Effector memory CD8-positive, alpha-beta T cell (primary cell): ENCODE measurements around the gene LRRFIP2.
A peak's percentile ranks its signal among the peaks of the same experiment; 100 is the strongest.
"Not testable (repeated sequence)": the region's sequence is repeated elsewhere in the genome, so short reads cannot be mapped to it uniquely, and the experiment has no call there.

ENCODE experiments used
- ATAC-seq: fragments of 150-1000 bp; cut with Tn5 transposase; replicated peaks from 2 replicates; pipeline ENCODE4 v1.10.0; 2021; ENCODE audit warnings: mild to moderate bottlenecking, moderate library complexity
- DNase-seq, 3 experiments: peaks; one replicate each; pipeline ENCODE4 v3.0.0; 2021
- H3K27ac Mint-ChIP-seq, 2 donors: one replicate each; pipeline ENCODE4 v1.8.0; 2022; ENCODE audit warnings: mild to moderate bottlenecking in 2 of 2, mixed read lengths in 2 of 2, moderate library complexity in 2 of 2
- H3K27me3 Mint-ChIP-seq, 2 donors: one replicate each; pipeline ENCODE4 v1.8.0; 2022; ENCODE audit warnings: mixed read lengths in 2 of 2
- H3K36me3 Mint-ChIP-seq: one replicate; pipeline ENCODE4 v1.8.0; 2022; ENCODE audit warnings: mild to moderate bottlenecking, moderate library complexity, mixed read lengths; ENCODE audit not compliant: insufficient read depth
- H3K4me1 Mint-ChIP-seq, 2 donors: one replicate each; pipeline ENCODE4 v1.8.0; 2022; ENCODE audit warnings: low read depth in 2 of 2, mixed read lengths in 2 of 2
- H3K4me3 Mint-ChIP-seq, 2 donors: one replicate each; pipeline ENCODE4 v1.8.0; 2022; ENCODE audit warnings: mild to moderate bottlenecking in 2 of 2, mixed read lengths in 2 of 2, moderate library complexity in 2 of 2
- H3K9me3 Mint-ChIP-seq, 2 donors: one replicate each; pipeline ENCODE4 v1.8.0; 2022; ENCODE audit warnings: mixed read lengths in 2 of 2

The LRRFIP2 gene

DNA sequence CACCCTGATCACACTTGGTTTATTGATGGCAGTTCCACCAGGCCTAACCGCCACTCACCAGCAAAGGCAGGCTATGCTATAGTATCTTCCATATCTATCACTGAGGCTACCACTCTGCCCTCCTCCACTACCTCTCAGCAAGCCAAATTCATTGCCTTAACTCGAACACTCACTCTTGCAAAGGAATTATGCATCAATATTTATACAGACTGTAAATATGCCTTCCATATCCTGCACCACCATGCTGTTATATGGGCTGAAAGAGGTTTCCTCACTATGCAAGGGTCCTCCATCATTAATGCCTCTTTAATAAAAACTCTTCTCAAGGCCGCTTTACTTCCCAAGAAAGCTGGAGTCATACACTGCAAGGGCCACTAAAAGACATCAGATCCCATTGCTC is 33.6 kb upstream of the LRRFIP2 start:
- not testable (repeated sequence) for H3K9me3 Mint-ChIP-seq, ATAC-seq, DNase-seq, H3K27me3 Mint-ChIP-seq, H3K27ac Mint-ChIP-seq, H3K4me3 Mint-ChIP-seq, H3K36me3 Mint-ChIP-seq, H3K4me1 Mint-ChIP-seq

DNA sequence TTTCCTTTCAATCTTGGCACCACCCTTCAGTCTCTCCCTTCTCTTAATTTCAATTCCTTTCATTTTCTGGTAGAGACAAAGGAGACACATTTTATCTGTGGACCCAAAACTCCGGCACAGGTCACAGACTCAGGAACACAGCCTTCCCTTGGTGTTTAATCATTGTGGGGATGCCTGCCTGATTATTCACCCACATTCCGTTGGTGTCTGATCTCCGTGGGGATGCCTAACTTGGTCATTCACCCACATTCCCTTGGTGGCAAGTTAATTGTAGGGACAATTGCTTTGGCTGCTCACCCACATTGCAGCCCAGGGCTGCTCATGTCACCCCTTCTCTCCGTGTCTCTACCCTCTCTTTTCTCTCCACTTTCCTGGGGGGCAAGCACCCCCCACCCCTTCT is 31.7 kb upstream of the LRRFIP2 start:
- H3K27me3 Mint-ChIP-seq, ATAC-seq, DNase-seq, H3K4me1 Mint-ChIP-seq, H3K4me3 Mint-ChIP-seq, H3K27ac Mint-ChIP-seq, H3K9me3 Mint-ChIP-seq, H3K36me3 Mint-ChIP-seq: not testable (repeated sequence)

- no peak for ATAC-seq
- Mint-ChIP-seq H3K4me1 (no peaks in the 10 kb centered on the region), H3K27me3 (no peaks in the 10 kb centered on the region), H3K4me3 (no peak overlapping the region), H3K27ac (no peak overlapping the region), H3K36me3 (no peaks in the 10 kb centered on the region), H3K9me3 (no peaks in the 10 kb centered on the region)
- no peak for DNase-seq
These were observed 29.9 kb upstream of the LRRFIP2 start for GRCh38 chr3:37204314-37204713.

GRCh38 chr3:37202035-37202434 is 27.7 kb upstream of the LRRFIP2 start:
- H3K27ac Mint-ChIP-seq = no peak overlapping the region
- H3K36me3 Mint-ChIP-seq = no peaks in the 10 kb centered on the region
- peaks cover 0 to 15% of the 10 kb centered on the region in 2 donors for H3K27me3 Mint-ChIP-seq
- no peaks in the 10 kb centered on the region for H3K4me1 Mint-ChIP-seq
- H3K4me3 Mint-ChIP-seq = no peak overlapping the region
- no peak for ATAC-seq
- DNase-seq = no peak
- H3K9me3 Mint-ChIP-seq = no peaks in the 10 kb centered on the region

DNA sequence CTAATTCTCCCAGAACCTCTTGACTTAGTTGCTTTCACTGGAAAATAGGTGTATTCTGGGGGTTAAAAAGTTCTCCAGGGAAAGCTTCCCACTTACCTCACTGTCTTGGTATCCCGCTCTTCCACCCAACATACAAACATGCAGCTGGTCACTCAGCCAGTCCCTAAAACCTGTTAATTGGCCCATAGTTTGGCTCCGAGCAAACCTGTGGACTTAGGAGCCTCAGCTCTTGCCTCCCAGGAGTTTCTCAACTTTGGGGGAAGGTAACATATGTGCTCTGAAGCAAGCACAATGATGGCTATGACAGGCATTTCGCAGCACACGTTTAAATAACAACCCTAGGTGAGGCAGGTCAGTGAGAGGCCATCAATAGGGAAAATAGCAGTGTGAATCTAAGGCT is 25.8 kb upstream of the LRRFIP2 start:
- Mint-ChIP-seq H3K36me3 (no peaks in the 10 kb centered on the region), H3K4me1 (no peaks in the 10 kb centered on the region), H3K27me3 (peaks cover 0 to 15% of the 10 kb centered on the region in 2 donors), H3K27ac (no peak overlapping the region), H3K4me3 (no peak overlapping the region), H3K9me3 (no peaks in the 10 kb centered on the region)
- no peak for ATAC-seq
- no peak for DNase-seq

DNA sequence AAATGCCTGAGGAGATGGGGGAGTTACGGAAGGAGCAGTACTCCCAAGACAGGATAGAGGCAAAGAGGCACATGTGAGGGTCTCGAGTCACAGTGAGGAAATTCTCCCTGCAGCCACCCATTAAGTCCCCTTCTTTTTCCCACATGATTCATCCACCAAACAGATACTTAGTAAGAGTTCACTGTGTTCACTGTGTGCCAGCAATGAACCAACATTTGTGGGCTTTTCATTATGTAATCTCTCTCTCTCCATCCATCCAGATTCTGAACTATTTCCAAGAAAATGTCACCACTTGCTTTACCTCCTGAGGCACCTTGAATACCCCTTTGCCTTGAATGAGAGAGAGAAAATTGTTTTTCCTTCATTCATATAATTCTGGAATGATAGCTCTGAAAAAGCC is 24.6 kb upstream of the LRRFIP2 start:
- H3K36me3 Mint-ChIP-seq = no peaks in the 10 kb centered on the region
- DNase-seq (no peak), ATAC-seq (no peak)
- peaks cover 0 to 15% of the 10 kb centered on the region in 2 donors for H3K27me3 Mint-ChIP-seq
- H3K4me3 Mint-ChIP-seq = no peak overlapping the region
- no peak overlapping the region for H3K27ac Mint-ChIP-seq
- no peaks in the 10 kb centered on the region for H3K4me1 Mint-ChIP-seq
- no peaks in the 10 kb centered on the region for H3K9me3 Mint-ChIP-seq

DNA sequence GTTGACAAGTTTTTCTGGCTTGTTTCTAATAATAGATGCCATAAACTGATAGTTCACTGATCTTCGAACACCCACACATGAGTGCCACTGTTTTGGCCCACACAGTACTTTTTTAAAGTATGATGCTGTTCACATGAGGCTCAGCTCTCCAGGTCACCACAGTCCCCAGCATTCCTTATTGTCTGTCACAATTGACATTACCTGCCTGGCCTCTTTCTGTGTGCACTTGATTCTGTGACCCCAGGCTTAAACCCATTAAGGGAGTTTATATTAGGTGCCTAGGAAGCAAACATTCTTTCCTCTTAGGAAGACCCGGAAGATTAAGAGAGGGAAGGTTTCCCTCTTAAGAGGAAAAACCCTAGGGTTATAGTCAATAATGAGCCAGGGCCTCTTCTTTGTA is 24.2 kb upstream of the LRRFIP2 start:
- DNase-seq (no peak), ATAC-seq (no peak)
- H3K27me3 Mint-ChIP-seq = peaks cover 0 to 15% of the 10 kb centered on the region in 2 donors
- no peaks in the 10 kb centered on the region for H3K9me3 Mint-ChIP-seq
- no peak overlapping the region for H3K4me3 Mint-ChIP-seq
- no peaks in the 10 kb centered on the region for H3K36me3 Mint-ChIP-seq
- no peak overlapping the region for H3K27ac Mint-ChIP-seq
- no peaks in the 10 kb centered on the region for H3K4me1 Mint-ChIP-seq

DNA sequence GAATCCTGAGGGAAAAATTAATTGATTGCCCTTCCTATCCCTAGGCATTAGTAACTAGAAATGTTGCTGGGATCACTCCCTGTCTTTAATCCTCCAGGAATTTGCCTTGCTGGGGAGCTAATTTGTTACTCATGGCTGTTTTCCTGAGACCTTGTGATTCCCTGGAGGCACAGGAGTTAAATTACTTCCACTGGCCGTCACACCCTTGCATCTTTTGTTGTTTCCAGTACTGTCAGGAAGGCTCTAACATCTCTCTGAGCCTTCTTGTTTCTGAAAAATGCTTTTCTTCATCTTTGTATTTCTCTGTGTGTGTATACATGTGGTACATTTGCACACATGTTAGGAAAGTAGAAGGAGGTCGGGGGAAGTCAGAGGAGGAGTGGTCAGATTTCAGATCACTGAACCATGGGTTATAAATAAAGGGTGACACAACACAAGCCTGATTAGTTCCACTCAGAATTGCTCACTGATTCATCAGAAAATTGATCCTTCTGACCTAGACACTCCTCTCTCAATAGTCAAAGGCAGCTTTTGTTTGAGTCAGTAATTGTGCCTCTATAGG is 23.5 kb upstream of the LRRFIP2 start:
- Mint-ChIP-seq H3K36me3 (no peaks in the 10 kb centered on the region), H3K9me3 (no peaks in the 10 kb centered on the region), H3K27ac (no peak overlapping the region), H3K4me3 (no peak overlapping the region), H3K4me1 (no peaks in the 10 kb centered on the region), H3K27me3 (peaks cover 0 to 15% of the 10 kb centered on the region in 2 donors)
- no peak for DNase-seq
- no peak for ATAC-seq

GRCh38 chr3:37194533-37194932 is 20.2 kb upstream of the LRRFIP2 start:
- H3K36me3 Mint-ChIP-seq = no peaks in the 10 kb centered on the region
- no peaks in the 10 kb centered on the region for H3K4me1 Mint-ChIP-seq
- ATAC-seq (no peak), DNase-seq (no peak)
- H3K4me3 Mint-ChIP-seq = no peak overlapping the region
- no peaks in the 10 kb centered on the region for H3K9me3 Mint-ChIP-seq
- H3K27me3 Mint-ChIP-seq = peaks cover 0 to 15% of the 10 kb centered on the region in 2 donors
- no peak overlapping the region for H3K27ac Mint-ChIP-seq

- H3K36me3 Mint-ChIP-seq = no peaks in the 10 kb centered on the region
- H3K27ac Mint-ChIP-seq = no peak overlapping the region
- ATAC-seq (no peak), DNase-seq (no peak)
- H3K4me1 Mint-ChIP-seq = no peaks in the 10 kb centered on the region
- no peaks in the 10 kb centered on the region for H3K9me3 Mint-ChIP-seq
- no peak overlapping the region for H3K4me3 Mint-ChIP-seq
- H3K27me3 Mint-ChIP-seq = no peaks in the 10 kb centered on the region
These were observed 16.3 kb upstream of the LRRFIP2 start for GRCh38 chr3:37190667-37191066.

- H3K27ac Mint-ChIP-seq = no peak overlapping the region
- no peaks in the 10 kb centered on the region for H3K27me3 Mint-ChIP-seq
- no peaks in the 10 kb centered on the region for H3K4me1 Mint-ChIP-seq
- DNase-seq (no peak), ATAC-seq (no peak)
- H3K9me3 Mint-ChIP-seq = no peaks in the 10 kb centered on the region
- no peak overlapping the region for H3K4me3 Mint-ChIP-seq
- no peaks in the 10 kb centered on the region for H3K36me3 Mint-ChIP-seq
These were observed 14.7 kb upstream of the LRRFIP2 start for GRCh38 chr3:37189109-37189508.

DNA sequence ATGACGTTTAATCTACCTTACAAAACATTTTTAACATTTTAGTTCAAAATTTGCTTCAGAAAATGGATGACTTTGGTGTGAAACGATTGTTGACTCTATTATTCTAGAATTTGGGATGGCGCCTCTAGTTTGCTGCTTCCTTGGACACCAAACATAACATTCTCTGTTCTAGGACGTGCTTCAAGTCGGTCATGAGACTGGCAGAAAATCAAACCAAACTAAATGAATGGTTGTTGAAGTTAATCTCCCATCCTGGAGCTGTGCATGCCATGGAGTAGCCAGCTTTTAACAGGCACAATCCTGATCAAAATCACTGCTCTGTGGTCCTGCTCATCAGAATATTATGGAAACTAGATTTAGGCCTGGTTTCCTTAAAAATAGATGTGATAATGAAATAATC is 9.6 kb upstream of the LRRFIP2 start:
- peaks cover 3 to 17% of the 10 kb centered on the region in 2 donors for H3K4me1 Mint-ChIP-seq
- no peaks in the 10 kb centered on the region for H3K9me3 Mint-ChIP-seq
- no peak overlapping the region for H3K4me3 Mint-ChIP-seq
- ATAC-seq (no peak), DNase-seq (no peak)
- H3K27me3 Mint-ChIP-seq = no peaks in the 10 kb centered on the region
- no peaks in the 10 kb centered on the region for H3K36me3 Mint-ChIP-seq
- H3K27ac Mint-ChIP-seq = no peak overlapping the region

DNA sequence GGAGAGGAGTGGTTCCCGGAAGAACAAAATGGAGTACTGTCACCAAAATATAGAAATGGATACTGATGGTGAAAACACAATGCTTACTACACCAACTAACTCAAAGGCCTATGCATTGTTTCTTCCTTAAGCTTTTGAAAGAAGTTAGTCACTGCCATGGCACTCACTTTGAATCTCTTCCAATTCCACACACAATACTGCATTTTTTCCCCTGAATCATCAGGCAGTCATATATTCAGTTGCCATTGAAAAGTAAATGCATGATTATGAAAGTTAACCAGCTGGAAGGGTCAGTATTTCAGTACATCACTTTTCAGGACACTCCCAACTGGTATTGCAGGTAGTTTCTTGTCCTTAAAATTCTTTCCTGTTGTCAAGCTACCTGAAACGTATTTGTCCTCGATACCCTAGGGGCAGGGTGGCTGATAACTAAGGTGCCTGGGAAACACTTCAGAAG is 9.0 kb upstream of the LRRFIP2 start:
- Mint-ChIP-seq H3K36me3 (no peaks in the 10 kb centered on the region), H3K9me3 (no peaks in the 10 kb centered on the region), H3K27ac (peak overlapping the region in 1 of 2 donors; percentile 33), H3K4me3 (no peak overlapping the region), H3K4me1 (peaks cover 4 to 20% of the 10 kb centered on the region in 2 donors), H3K27me3 (no peaks in the 10 kb centered on the region)
- DNase-seq (no peak), ATAC-seq (no peak)

- no peak overlapping the region for H3K4me3 Mint-ChIP-seq
- no peaks in the 10 kb centered on the region for H3K9me3 Mint-ChIP-seq
- H3K27ac Mint-ChIP-seq = peak overlapping the region in 1 of 2 donors; percentile 33
- no peaks in the 10 kb centered on the region for H3K36me3 Mint-ChIP-seq
- DNase-seq = no peak
- no peak for ATAC-seq
- no peaks in the 10 kb centered on the region for H3K27me3 Mint-ChIP-seq
- H3K4me1 Mint-ChIP-seq = peaks cover 4 to 26% of the 10 kb centered on the region in 2 donors
These were observed 8.4 kb upstream of the LRRFIP2 start for GRCh38 chr3:37182816-37183215.

GRCh38 chr3:37181756-37182155 is 7.4 kb upstream of the LRRFIP2 start:
- Mint-ChIP-seq H3K27ac (peak overlapping the region; percentile 1 to 33), H3K36me3 (no peaks in the 10 kb centered on the region), H3K4me1 (peaks cover 12 to 36% of the 10 kb centered on the region in 2 donors), H3K4me3 (no peak overlapping the region), H3K9me3 (no peaks in the 10 kb centered on the region), H3K27me3 (no peaks in the 10 kb centered on the region)
- DNase-seq = no peak
- no peak for ATAC-seq
